OCI-LY7 (cell line): ENCODE data around the gene ALG8. TPM values are rescaled to one million over a fixed set of nuclear protein-coding genes. Genes with fewer than 3 reads are reported as not detected.

Source experiments
- small RNA-seq: library from RNA; depleted of rRNA; stranded (forward); fragments of <200 nt; gene quantifications from one replicate; pipeline ENCODE3, GENCODE V24; 2014
- total RNA-seq, 2 experiments: library from RNA; depleted of rRNA in 1 of 2; stranded (reverse); fragments of >200 nt in 1 of 2; shearing (Covaris generic) in 1 of 2; gene quantifications; 2 replicates each; pipeline ENCODE4 v1.2.3, GENCODE V29; 2014 to 2022

The ALG8 gene
- total RNA-seq, 2 experiments from 2014 or later, result 42.5 to 66.1 TPM

Small RNAs within 50 kb of the gene (small RNA-seq; reads per million reads assigned to genes)
- gene RNU6-126P, result not detected

Other genes starting within 250 kb of the ALG8 start
- 50.6 and 57.1 TPM in 2 replicates for gene INTS4, start 145.0 kb downstream of the ALG8 start, total RNA-seq (2014; rRNA removed; shearing (Covaris generic))
- 56.4 and 57.0 TPM in 2 replicates for gene INTS4, start 145.0 kb downstream of the ALG8 start, total RNA-seq (2022)
- gene KCTD14, start 116.3 kb downstream of the ALG8 start, total RNA-seq (2014; rRNA removed; shearing (Covaris generic)), result not detected in 2 replicates
- gene KCTD14, start 116.3 kb downstream of the ALG8 start, total RNA-seq (2022), result not detected in 2 replicates
- gene THRSP, start 75.8 kb downstream of the ALG8 start, total RNA-seq (2014; rRNA removed; shearing (Covaris generic)), result not detected in 2 replicates
- not detected in 2 replicates for gene THRSP, start 75.8 kb downstream of the ALG8 start, total RNA-seq (2022)
- 21.6 and 53.3 TPM in 2 replicates for gene NDUFC2, start 59.8 kb downstream of the ALG8 start, total RNA-seq (2014; rRNA removed; shearing (Covaris generic))
- gene NDUFC2, start 59.8 kb downstream of the ALG8 start, total RNA-seq (2022), result 95.7 and 106 TPM in 2 replicates
- gene KCTD21, start 49.0 kb upstream of the ALG8 start, total RNA-seq (2014; rRNA removed; shearing (Covaris generic)), result 1.5 and 2.8 TPM in 2 replicates
- 2.5 and 2.7 TPM in 2 replicates for gene KCTD21, start 49.0 kb upstream of the ALG8 start, total RNA-seq (2022)
- 3.2 and 3.4 TPM in 2 replicates for gene USP35, start 49.3 kb upstream of the ALG8 start, total RNA-seq (2014; rRNA removed; shearing (Covaris generic))
- gene USP35, start 49.3 kb upstream of the ALG8 start, total RNA-seq (2022), result 4.8 and 4.9 TPM in 2 replicates